HG02642 (cell line): ENCODE measurements around the gene MRPL54.

ENCODE experiments used
- ATAC-seq: cut with Tn5 transposase; IDR thresholded peaks from one replicate; pipeline ENCODE4 v1.9.1; 2021; ENCODE audit warnings: mild to moderate bottlenecking; ENCODE audit not compliant: unreplicated experiment, poor library complexity

Gene MRPL54

DNA sequence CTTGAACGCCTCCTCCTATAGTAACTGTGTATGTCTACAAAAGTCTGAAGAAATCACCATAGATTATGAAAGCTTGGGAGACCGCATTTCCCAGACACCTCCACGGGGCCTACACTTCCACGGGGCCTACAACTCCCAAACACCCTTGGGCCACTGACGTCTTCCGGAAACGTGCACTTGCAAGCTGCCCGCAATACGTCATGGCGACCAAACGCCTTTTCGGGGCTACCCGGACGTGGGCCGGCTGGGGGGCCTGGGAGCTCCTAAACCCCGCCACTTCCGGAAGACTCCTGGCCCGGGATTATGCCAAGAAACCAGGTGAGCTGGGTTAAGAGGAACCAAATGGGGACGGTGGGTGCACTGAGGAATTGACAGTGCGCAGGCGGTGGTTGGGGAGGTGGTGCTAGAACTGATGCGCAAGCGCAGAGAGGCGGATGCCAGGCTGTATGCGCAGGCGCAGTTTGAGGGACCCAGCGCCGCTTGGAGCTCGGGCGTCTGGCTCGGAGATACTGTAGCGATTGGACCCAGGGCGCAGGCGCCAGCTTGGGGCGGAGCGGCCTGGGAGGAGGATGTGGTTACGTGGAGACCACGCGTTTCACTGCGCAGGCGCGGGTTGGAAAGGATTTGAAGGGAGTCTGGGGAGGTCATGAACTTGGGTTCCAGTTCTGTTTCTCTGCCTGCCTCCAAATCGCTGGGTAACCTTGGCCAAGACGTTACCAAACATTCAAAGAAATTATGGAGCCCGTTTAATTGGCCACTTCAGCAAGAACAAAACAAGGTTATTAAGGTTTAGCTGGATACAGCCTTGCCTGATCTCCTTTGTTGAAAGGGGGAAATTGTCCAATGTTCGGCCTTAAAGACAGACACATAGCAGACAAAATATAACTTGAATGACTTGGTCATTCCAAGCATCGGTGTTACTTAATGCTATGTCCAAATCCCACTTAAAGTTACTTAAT is at the start of gene MRPL54:
MRPL54 (plus strand) TSS at position 182 of the 959 bp plus-strand sequence; CDS start at position 201, 19 bp downstream.
- peak; percentile 73 for ATAC-seq

GRCh38 chr19:3716147-3716668 is 46.3 kb upstream of the MRPL54 start:
- no peak for ATAC-seq

DNA sequence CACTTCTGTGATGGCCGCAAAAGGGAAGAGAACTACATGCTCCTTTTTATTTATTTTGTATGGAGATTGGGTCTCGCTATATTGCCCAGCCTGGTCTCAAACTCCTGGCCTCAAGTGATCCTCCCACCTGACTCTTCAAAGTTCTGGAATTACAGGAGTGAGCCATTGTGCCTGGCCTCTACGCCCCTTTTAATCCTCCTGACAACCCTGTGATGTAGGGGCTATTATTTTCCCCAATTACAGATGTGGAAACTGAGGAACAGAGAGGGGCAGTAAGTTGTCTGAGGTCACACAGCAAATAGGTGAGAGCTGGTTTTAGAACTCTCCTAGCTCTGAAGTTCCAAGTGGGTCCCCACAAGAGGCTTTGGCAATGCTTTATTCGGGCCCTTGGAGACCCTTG is 42.6 kb upstream of the MRPL54 start:
- no peak for ATAC-seq

- ATAC-seq = no peak
Measured at GRCh38 chr19:3720349-3720917, 42.0 kb upstream of the MRPL54 start.

- ATAC-seq = no peak
Measured at GRCh38 chr19:3721131-3721886, 41.2 kb upstream of the MRPL54 start.

DNA sequence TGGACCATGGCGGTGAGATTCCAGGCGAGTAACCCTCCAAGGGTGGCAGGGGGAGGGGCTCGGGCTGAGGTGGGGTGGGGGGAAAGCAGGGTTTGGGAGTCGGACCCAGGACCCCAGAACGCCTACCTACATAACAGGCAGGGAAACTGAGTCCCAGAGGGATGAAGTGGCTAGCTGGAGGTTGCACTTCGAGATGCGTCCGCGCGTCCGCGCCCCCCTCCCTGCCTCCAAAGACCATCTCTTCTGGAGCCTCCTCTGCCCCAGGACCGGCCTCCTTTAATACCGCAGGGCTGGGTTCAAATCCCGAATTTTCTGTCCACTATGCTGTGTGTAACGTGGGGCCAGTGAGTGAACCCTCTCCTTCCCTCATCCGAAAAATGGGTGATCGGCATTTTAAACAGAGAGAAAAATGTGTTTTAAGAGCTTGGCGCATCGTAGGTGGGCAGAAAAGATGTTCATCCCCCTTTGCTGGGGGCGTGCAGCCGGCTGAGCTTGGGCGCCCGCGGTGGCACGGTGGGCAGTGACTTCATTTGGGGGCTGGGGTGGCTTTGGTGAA is 40.5 kb upstream of the MRPL54 start:
- ATAC-seq = no peak

DNA sequence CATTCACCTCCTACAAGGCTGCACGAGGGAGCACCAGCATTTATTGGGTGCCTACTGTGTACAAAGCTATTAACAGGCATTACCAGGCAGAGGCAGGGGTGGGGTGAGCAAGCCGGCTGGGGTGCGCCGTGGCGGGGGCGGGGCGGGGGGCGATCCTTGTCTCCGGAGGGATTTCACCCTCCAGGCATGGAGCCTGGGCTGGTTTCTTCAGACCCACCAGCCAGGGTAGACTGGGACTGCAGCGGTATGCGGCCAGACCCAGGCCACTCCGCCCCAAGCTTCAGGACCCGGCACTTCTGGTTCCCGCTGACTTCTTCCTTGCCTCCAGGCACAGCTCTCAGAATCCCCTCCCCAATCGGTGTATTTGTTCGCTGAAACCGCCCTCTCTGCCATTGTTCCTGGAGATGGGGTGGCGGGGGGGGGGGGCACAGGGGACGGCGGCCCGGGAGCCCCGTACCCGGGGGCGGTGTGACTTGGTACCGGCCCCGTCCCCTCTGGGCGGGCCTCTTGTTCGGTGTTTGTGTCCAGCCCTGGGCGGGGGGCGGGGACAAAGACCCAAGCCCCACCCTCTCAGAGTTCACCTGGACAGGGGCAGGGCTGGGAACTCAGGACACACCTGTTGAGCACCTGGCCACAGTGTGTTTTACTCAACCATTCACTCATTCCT is 39.9 kb upstream of the MRPL54 start:
- no peak for ATAC-seq

- ATAC-seq = no peak
Measured at GRCh38 chr19:3723110-3723488, 39.4 kb upstream of the MRPL54 start.

- ATAC-seq = no peak
Measured at GRCh38 chr19:3723883-3724282, 38.6 kb upstream of the MRPL54 start.

DNA sequence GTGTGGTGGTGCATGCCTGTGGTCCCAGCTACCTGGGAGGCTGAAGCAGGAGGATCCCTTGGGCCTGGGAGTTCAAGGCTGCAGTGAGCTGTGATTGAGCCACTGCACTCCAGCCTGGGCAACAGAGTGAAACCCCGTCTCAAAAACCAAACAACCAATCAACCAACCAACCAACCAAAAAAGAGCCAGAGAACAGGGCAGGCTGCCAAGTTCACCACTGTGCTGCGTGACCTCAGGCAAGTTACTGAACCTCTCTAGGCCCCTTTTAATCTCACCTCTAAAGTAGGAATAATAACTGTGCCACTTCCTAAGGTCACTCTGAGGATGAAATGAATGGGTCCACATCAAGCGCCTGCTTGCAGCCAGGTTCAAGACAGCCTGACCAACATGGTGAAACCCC is 37.4 kb upstream of the MRPL54 start:
- ATAC-seq = no peak

GRCh38 chr19:3725640-3726310 is 36.7 kb upstream of the MRPL54 start:
- no peak for ATAC-seq

DNA sequence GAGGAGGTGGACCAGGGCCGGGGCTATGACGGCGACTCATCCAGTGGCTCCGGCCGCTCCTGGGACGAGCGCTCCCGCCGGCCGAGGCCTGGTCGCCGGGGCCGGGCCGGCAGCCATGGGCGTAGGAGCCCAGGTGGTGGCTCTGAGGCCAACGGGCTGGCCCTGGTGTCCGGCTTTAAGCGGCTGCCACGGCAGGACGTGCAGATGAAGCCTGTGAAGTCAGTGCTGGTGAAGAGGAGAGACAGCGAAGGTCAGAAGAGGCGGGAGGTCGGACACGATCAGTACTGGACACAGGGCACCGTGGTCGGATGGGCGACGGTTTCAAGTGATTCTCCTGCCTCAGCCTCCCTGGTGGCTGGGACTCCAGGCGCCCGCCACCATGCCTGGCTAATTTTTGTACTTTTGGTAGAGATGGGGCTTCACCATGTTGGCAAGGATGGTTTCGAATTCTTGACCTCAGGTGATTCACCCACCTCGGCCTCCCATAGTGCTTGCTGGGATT is 32.0 kb upstream of the MRPL54 start:
- no peak for ATAC-seq

DNA sequence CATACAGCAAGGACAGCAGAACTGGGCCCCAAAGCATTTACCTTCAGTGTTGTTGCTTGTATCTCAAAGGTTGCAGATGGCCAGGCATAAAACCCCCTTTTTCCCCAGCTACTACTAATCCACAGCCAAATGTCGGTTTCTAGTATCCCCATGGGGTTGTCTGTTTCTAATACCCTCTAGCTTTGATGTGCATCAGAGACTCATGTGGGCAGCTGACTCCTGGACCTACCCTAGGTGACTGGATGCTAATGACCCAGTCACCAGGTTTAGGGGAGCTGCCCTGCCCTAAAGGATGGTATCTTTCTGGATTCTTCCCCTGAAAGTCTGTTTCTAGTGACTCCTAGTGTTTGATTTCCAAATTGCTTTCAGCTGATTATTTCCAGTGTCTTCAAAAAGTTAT is 30.4 kb upstream of the MRPL54 start:
- ATAC-seq = no peak

DNA sequence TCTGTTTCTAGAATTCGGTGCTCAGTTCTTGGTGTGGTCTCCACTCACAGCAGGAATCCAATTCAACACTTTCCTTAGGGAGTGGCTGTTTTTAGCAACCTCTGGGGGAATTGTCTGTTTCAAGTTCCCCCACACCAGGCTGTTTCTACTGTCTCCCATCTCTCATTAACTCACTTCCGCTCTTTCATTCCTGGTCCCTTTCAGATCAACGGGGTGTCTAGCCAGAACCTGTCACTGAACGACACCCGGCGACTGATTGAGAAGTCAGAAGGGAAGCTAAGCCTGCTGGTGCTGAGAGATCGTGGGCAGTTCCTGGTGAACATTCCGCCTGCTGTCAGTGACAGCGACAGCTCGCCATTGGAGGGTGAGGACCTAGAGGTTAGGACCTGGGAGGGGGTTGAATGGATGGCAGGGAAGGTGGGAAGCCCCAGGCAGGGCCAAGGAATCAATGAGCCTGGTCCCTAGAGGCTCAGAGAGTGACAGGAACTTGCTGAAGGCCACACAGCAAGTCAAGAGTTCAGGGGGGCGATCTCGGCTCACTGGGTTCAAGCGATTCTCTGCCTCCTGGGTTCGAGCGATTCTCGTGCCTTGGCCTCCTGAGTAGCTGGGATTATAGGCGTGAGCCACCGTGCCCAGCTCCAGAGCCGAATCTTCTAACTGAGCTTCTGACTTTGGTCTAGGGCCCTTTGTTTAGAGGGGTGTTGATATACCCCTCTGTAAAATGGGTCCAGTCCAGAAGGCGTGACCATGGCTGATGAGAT is 28.8 kb upstream of the MRPL54 start:
- ATAC-seq = no peak

- ATAC-seq = no peak
Measured at GRCh38 chr19:3734310-3734600, 28.2 kb upstream of the MRPL54 start.

DNA sequence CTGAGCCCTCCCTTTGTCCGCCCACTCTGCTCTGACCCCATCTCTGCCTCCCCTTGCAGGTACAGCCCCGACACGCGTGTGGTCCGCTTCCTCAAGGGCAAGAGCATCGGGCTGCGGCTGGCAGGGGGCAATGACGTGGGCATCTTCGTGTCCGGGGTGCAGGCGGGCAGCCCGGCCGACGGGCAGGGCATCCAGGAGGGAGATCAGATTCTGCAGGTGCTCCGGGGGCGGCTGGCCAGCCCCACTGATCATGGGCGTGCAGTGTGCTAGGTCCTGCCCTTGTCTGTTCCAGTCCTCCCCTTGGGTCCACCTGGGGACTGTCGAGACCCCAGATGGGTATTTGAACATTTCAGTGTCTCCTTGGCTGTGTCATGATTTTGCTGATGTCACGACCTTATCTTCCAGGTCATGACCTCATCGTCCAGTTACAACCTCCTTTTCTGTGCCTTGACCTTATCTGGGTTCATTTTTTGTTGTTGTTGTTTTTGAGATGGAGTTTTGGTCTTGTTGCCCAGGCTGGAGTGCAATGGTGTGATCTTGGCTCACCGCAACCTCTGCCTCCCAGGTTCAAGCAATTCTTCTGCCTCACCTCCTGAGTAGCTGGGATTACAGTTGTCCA is 26.3 kb upstream of the MRPL54 start:
- no peak for ATAC-seq

GRCh38 chr19:3737487-3738205 is 24.8 kb upstream of the MRPL54 start:
- no peak for ATAC-seq
